Hepatocyte (in vitro differentiated cells): Measurements from ENCODE around the gene KRT32. TPM values are rescaled to one million over a fixed set of nuclear protein-coding genes. Genes with fewer than 3 reads are reported as not detected.

Experiments
- DNase-seq: peaks from one replicate; pipeline ENCODE4 v3.0.0-alpha.2; 2016; ENCODE audit warnings: low spot score
- H2AFZ ChIP-seq: fragments of 200-600 bp; sonication (generic); 2 replicates; pipeline ENCODE4 v1.6.0; 2016; ENCODE audit warnings: antibody characterized with exemption, mild to moderate bottlenecking
- H3K27ac ChIP-seq: fragments of 200-600 bp; sonication (generic); 2 replicates; pipeline ENCODE4 v1.5.1; 2016; ENCODE audit warnings: mild to moderate bottlenecking
- H3K27me3 ChIP-seq: fragments of 200-600 bp; sonication (generic); 2 replicates; pipeline ENCODE4 v1.6.1; 2016
- H3K36me3 ChIP-seq: fragments of 200-600 bp; sonication (generic); replicated peaks from 2 replicates; pipeline ENCODE4 v1.5.1; 2016; ENCODE audit warnings: low read depth; ENCODE audit not compliant: insufficient read depth
- H3K4me1 ChIP-seq: fragments of 200-600 bp; sonication (generic); 2 replicates; pipeline ENCODE4 v1.5.1; 2016; ENCODE audit warnings: mild to moderate bottlenecking, moderate library complexity; ENCODE audit not compliant: insufficient read depth
- H3K4me2 ChIP-seq: fragments of 200-600 bp; sonication (generic); 2 replicates; pipeline ENCODE4 v1.6.0; 2016
- H3K4me3 ChIP-seq: fragments of 200-600 bp; sonication (generic); 2 replicates; pipeline ENCODE4 v1.5.1; 2016; ENCODE audit warnings: mild to moderate bottlenecking
- H3K79me2 ChIP-seq: fragments of 200-600 bp; sonication (generic); 2 replicates; pipeline ENCODE4 v1.6.0; 2017; ENCODE audit warnings: mild to moderate bottlenecking
- H3K9me2 ChIP-seq: fragments of 200-600 bp; sonication (generic); replicated peaks from 2 replicates; pipeline ENCODE4 v1.6.0; 2017; ENCODE audit warnings: mild to moderate bottlenecking; ENCODE audit not compliant: insufficient read depth
- H3K9me3 ChIP-seq: fragments of 200-600 bp; sonication (generic); 2 replicates; pipeline ENCODE4 v1.5.1; 2016; ENCODE audit warnings: low read depth, mild to moderate bottlenecking
- H4K20me1 ChIP-seq: fragments of 200-600 bp; sonication (generic); 2 replicates; pipeline ENCODE4 v1.6.0; 2016; ENCODE audit warnings: mild to moderate bottlenecking; ENCODE audit not compliant: insufficient read depth, poor library complexity, severe bottlenecking
- CTCF ChIP-seq: fragments of 200-600 bp; sonication (generic); IDR thresholded peaks from 2 replicates; pipeline ENCODE4 v1.5.1; 2016; ENCODE audit warnings: antibody characterized with exemption, mild to moderate bottlenecking; ENCODE audit not compliant: poor library complexity
- EZH2 ChIP-seq: fragments of 200-600 bp; sonication (generic); IDR thresholded peaks from 2 replicates; pipeline ENCODE4 v1.6.1; 2016; ENCODE audit warnings: antibody characterized with exemption, mild to moderate bottlenecking, borderline replicate concordance
- EZH2phosphoT487 ChIP-seq: fragments of 200-600 bp; sonication (generic); IDR thresholded peaks from one replicate; pipeline ENCODE4 v1.6.1; 2018; ENCODE audit warnings: antibody characterized with exemption, mild to moderate bottlenecking, low read depth, moderate library complexity; ENCODE audit not compliant: unreplicated experiment, severe bottlenecking
- WGBS: methylation state at CpG from one replicate; pipeline ENCODE4 v1.1.6; 2016; ENCODE audit warnings: low lambda C conversion rate; ENCODE audit errors: missing lambda C conversion rate; 5-methylcytosine and 5-hydroxymethylcytosine counted together
- polyA plus RNA-seq: library from polyadenylated mRNA; unstranded; fragments of >200 nt; fragmentation: Nextera tagmentation; extraction: Ambion mirVana; gene quantifications from 2 replicates; pipeline ENCODE4 v1.2.1, GENCODE V29; 2016
- total RNA-seq: library from RNA; depleted of rRNA; stranded (reverse); fragments of >200 nt; gene quantifications from 2 replicates; pipeline ENCODE4 v1.2.3, GENCODE V29; 2014

The KRT32 gene
- total and polyA plus RNA-seq, 2 experiments from 2014 or later, result not detected

GRCh38 chr17:41455236-41455635, 11.9 kb downstream of the KRT32 start:
- TF ChIP-seq EZH2phosphoT487 (no peak), EZH2 (no peak), CTCF (no peak)
- Histone ChIP-seq H3K9me2 (no peaks in the 10 kb centered on the region), H4K20me1 (no peaks in the 10 kb centered on the region), H3K27ac (no peak overlapping the region), H3K9me3 (no peaks in the 10 kb centered on the region), H3K4me2 (no peak overlapping the region), H3K79me2 (no peaks in the 10 kb centered on the region), H3K36me3 (no peaks in the 10 kb centered on the region), H3K27me3 (no peaks in the 10 kb centered on the region), H2AFZ (no peak overlapping the region), H3K4me1 (no peaks in the 10 kb centered on the region), H3K4me3 (no peak overlapping the region)
- 82% methylated on average over 1 of the region's 1 CpG for WGBS
- DNase-seq, result no peak

DNA sequence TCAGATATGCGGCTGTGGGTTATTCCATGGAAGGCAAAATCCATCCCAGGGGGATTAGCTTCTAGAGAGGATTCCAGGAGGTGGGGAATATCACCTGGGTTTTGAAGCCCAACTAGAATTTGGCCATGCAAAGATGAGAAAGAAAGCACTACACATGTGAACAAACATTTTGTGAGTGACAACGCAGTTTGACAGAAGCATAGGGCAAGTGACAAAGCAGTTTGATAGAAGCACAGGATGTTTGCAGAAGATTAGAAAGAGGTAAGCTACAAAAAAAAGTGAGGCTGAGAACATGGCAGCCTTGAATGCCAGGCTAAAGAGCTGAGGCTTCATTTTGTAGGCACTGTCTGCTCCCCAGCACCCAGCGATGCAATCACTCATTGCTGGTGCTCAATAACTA, 14.1 kb downstream of the KRT32 start:
- WGBS, result 85% methylated on average over 3 of the region's 3 CpGs

GRCh38 chr17:41452281-41452680, 14.9 kb downstream of the KRT32 start:
- no peak overlapping the region for H3K27ac ChIP-seq
- H3K36me3 ChIP-seq, result no peaks in the 10 kb centered on the region

More for the DNA sequence above, 14.1 kb downstream of the KRT32 start:
- Histone ChIP-seq H2AFZ (no peak overlapping the region), H3K4me1 (no peaks in the 10 kb centered on the region), H3K9me3 (no peaks in the 10 kb centered on the region), H3K79me2 (no peaks in the 10 kb centered on the region), H4K20me1 (no peaks in the 10 kb centered on the region), H3K4me3 (no peak overlapping the region), H3K27me3 (no peaks in the 10 kb centered on the region), H3K27ac (no peak overlapping the region), H3K9me2 (no peaks in the 10 kb centered on the region), H3K36me3 (no peaks in the 10 kb centered on the region), H3K4me2 (no peak overlapping the region)
- TF ChIP-seq EZH2 (no peak), CTCF (no peak), EZH2phosphoT487 (no peak)
- DNase-seq, result no peak

GRCh38 chr17:41451154-41451728, 15.9 kb downstream of the KRT32 start:
- TF ChIP-seq CTCF (no peak), EZH2 (no peak), EZH2phosphoT487 (no peak)
- H3K4me3 ChIP-seq, result no peak overlapping the region
- WGBS, result 72% methylated on average over 2 of the region's 2 CpGs
- no peaks in the 10 kb centered on the region for H3K9me2 ChIP-seq
- no peaks in the 10 kb centered on the region for H3K79me2 ChIP-seq
- H3K27me3 ChIP-seq, result no peaks in the 10 kb centered on the region
- no peaks in the 10 kb centered on the region for H4K20me1 ChIP-seq
- H2AFZ ChIP-seq, result no peak overlapping the region
- no peak overlapping the region for H3K4me2 ChIP-seq
- DNase-seq, result no peak
- H3K9me3 ChIP-seq, result no peaks in the 10 kb centered on the region
- H3K36me3 ChIP-seq, result no peaks in the 10 kb centered on the region
- H3K27ac ChIP-seq, result no peak overlapping the region
- no peaks in the 10 kb centered on the region for H3K4me1 ChIP-seq

More at GRCh38 chr17:41452281-41452680, 14.9 kb downstream of the KRT32 start:
- WGBS, result 79% methylated on average over 4 of the region's 4 CpGs
- DNase-seq, result no peak
- Histone ChIP-seq H3K9me2 (no peaks in the 10 kb centered on the region), H3K79me2 (no peaks in the 10 kb centered on the region), H3K4me1 (no peaks in the 10 kb centered on the region), H3K4me2 (no peak overlapping the region), H3K27me3 (no peaks in the 10 kb centered on the region), H3K4me3 (no peak overlapping the region), H2AFZ (no peak overlapping the region), H3K9me3 (no peaks in the 10 kb centered on the region), H4K20me1 (no peaks in the 10 kb centered on the region)
- no peak for TF ChIP-seq EZH2phosphoT487
